GM06990 (cell line): ENCODE measurements around the gene COQ8A.

Experiments used
- DNase-seq: peaks from one replicate; pipeline ENCODE4 v3.0.0-alpha.2; 2011; ENCODE audit not compliant: insufficient read length; ENCODE audit errors: extremely low read depth
- H3K27me3 ChIP-seq: replicated peaks from 2 replicates; pipeline ENCODE4 v1.6.0; 2011; ENCODE audit warnings: low read length; ENCODE audit not compliant: control insufficient read depth, insufficient read depth
- H3K36me3 ChIP-seq: 2 replicates; pipeline ENCODE4 v1.5.1; 2011; ENCODE audit warnings: low read length; ENCODE audit not compliant: control insufficient read depth, insufficient read depth
- H3K4me3 ChIP-seq: replicated peaks from 2 replicates; pipeline ENCODE4 v1.5.1; 2011; ENCODE audit warnings: low read depth, mild to moderate bottlenecking, control low read depth, low read length
- TF ChIP-seq, protein P1 (sequence below): IDR thresholded peaks from 2 replicates; pipeline ENCODE4 v1.5.1; 2011; ENCODE audit warnings: low read length, control low read depth, mild to moderate bottlenecking, inconsistent platforms; ENCODE audit not compliant: insufficient read depth, poor library complexity, severe bottlenecking

COQ8A gene

DNA sequence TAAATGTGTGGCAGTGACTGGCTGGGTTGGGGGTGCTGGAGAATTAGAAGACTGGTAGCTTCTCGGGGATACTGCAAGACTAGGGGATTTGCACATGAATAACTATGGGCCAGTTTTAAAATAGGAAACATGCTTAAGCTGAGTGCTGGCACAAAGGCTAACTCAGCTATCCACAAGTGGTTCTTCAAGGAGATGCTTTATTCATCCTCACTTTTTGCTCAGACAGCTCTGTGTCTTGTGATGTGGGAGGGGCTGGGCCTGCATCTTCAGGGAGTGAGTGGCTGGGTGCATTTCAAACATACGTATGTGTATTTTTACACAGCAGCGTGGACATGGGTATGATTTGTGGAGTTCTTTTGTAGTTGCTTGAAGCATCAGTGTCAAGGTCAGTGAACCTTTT, 2.3 kb downstream of the COQ8A start:
- Histone ChIP-seq H3K4me3 (no peak overlapping the region), H3K36me3 (no peaks in the 10 kb centered on the region), H3K27me3 (no peaks in the 10 kb centered on the region)
- no peak for DNase-seq
- TF ChIP-seq, protein P1, sequence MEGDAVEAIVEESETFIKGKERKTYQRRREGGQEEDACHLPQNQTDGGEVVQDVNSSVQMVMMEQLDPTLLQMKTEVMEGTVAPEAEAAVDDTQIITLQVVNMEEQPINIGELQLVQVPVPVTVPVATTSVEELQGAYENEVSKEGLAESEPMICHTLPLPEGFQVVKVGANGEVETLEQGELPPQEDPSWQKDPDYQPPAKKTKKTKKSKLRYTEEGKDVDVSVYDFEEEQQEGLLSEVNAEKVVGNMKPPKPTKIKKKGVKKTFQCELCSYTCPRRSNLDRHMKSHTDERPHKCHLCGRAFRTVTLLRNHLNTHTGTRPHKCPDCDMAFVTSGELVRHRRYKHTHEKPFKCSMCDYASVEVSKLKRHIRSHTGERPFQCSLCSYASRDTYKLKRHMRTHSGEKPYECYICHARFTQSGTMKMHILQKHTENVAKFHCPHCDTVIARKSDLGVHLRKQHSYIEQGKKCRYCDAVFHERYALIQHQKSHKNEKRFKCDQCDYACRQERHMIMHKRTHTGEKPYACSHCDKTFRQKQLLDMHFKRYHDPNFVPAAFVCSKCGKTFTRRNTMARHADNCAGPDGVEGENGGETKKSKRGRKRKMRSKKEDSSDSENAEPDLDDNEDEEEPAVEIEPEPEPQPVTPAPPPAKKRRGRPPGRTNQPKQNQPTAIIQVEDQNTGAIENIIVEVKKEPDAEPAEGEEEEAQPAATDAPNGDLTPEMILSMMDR = no peak

DNA sequence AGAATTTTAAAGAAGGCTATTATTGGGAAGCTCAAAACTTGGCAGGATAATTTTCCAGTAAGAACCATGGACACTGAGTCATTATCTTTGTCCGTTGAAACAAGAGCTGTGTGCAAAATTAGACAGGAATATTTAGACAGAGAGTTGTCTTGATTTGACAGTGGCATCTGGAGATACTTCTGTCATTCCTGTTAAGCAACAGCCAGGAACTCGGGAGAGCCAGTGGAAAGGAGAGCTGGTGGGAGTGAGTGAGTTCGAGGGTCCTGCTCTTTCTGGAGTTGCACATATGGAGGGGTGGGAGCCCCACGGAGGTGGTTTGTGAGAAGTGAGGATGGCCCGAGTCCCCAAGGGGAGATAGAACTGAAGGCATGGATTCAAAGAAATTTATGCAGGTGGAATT, 3.1 kb downstream of the COQ8A start:
- TF ChIP-seq, protein P1 = no peak
- H3K36me3 ChIP-seq = no peaks in the 10 kb centered on the region
- H3K27me3 ChIP-seq = no peaks in the 10 kb centered on the region
- no peak for DNase-seq
- H3K4me3 ChIP-seq = no peak overlapping the region

DNA sequence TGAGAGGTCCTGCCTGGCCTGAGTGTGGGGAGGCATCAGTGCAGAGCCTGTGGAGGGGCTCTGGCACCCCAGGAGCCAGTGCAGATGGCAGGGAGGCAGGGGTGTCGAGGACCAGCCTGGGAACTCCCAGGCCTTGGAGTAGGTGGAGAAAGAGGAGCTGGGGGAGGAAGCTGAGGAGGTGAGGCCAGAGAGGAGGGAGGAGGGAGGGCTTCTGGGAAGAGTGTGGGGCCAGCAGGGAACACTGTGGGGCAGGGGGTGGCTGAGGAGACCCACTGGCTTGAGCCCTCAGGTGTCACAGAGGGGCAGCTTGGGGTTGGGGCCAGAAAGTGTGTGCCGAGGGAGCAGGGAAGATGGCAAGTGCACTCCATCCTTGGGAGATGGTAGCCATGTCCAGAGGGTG, 3.8 kb downstream of the COQ8A start:
- Histone ChIP-seq H3K4me3 (no peak overlapping the region), H3K27me3 (no peaks in the 10 kb centered on the region), H3K36me3 (no peaks in the 10 kb centered on the region)
- TF ChIP-seq, protein P1 = no peak
- no peak for DNase-seq

DNA sequence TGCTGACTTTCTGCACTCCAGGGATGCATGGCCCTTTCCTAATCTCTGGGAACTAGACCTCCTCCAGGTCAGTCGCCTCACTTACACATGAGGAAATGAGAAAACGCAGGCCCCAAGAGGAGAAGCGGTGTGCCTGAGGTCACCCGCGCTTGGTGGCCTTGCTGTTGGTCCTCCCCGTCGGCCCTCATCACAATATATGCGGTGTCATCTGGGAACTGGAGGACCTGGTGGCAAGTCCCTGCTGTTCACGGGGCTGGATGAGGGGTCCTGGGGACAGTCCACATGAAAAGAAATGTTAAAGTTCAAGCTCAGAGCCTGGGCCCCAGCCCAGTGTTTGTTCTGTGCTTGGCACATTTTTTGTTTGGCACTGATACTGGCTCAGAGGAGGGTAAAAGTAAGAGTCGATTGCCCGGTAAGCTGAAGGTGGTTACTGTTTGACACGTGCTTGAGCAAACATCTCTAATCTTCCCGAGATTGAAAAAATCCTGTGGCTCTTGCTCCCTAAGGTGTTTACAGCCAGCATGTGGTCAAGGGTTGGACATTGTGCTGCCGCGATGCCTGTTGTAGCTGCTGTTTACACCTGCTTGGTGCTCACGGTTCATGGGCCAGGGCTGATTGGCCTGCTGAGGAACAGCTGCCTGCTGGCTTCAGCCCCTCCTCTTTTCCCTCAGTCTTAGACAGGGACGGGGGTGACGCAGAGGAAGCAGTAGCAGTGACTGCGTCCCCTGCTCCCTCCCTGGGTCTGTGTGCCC, 5.2 kb downstream of the COQ8A start:
- Histone ChIP-seq H3K4me3 (no peak overlapping the region), H3K27me3 (no peaks in the 10 kb centered on the region), H3K36me3 (no peaks in the 10 kb centered on the region)
- TF ChIP-seq, protein P1 = no peak
- no peak for DNase-seq

DNA sequence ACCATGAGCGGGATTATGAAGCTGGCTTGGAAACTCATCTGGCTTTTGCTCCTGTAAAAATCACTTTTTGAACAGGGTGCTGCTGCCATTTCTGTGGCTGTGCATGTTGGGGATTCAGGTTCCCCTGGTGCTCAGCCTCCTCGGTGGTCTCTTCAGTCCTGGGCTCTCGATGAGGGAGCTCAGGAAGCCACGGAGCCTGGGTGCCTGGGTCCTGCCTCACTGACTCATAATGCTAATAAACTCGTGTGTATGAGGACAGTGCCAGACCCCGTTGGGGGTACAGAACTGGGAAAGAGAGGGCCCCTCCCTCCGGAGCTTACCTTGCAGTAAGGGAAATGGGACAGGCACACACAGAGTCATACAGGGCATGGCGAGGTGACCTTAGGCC, 5.8 kb downstream of the COQ8A start:
- no peak for DNase-seq
- no peaks in the 10 kb centered on the region for H3K36me3 ChIP-seq
- no peak overlapping the region for H3K4me3 ChIP-seq
- H3K27me3 ChIP-seq = no peaks in the 10 kb centered on the region
- TF ChIP-seq, protein P1 = no peak

DNA sequence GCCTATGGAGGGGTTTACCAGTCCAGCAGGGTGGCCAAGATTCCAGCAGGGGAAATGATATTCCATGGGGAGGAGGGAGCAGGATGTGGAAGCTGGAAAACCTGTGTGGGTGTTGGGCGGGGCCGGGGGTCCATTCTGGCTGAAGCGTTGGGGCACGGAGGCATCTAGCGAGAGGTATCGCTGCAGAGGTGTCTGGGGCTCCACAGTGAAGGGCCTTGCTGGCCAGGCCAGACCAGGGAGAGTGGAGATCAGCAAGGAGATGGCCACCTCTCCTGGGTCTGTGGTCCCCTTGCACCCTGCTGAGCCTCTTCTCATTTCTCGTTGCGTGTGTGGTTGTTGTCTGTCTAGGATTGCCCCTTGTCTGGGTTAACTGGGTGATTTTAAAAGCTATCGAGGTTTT, 6.2 kb downstream of the COQ8A start:
- H3K36me3 ChIP-seq = no peaks in the 10 kb centered on the region
- TF ChIP-seq, protein P1 = no peak
- H3K4me3 ChIP-seq = no peak overlapping the region
- no peaks in the 10 kb centered on the region for H3K27me3 ChIP-seq
- no peak for DNase-seq
